HepG2 (cell line): ENCODE measurements around the gene HSP90AA1. TPM values are rescaled to one million over a fixed set of nuclear protein-coding genes. Genes with fewer than 3 reads are reported as not detected.

ENCODE experiments used
- CTCF ChIP-seq: sonication (generic); formaldehyde crosslinking; IDR thresholded peaks from 2 replicates; pipeline ENCODE4 v1.5.0; 2020; ENCODE audit warnings: mild to moderate bottlenecking, missing genetic modification reagents, moderate library complexity
- E2F2 ChIP-seq: sonication (generic); formaldehyde crosslinking; IDR thresholded peaks from 2 replicates; pipeline ENCODE4 v1.4.0; 2020; ENCODE audit warnings: missing genetic modification reagents, borderline replicate concordance
- ELF1 ChIP-seq: sonication (generic); formaldehyde crosslinking; IDR thresholded peaks from 2 replicates; pipeline ENCODE4 v1.4.0; 2020; ENCODE audit warnings: missing genetic modification reagents
- ELF4 ChIP-seq: sonication (generic); formaldehyde crosslinking; IDR thresholded peaks from 2 replicates; pipeline ENCODE4 v1.5.0; 2020; ENCODE audit warnings: missing genetic modification reagents, mild to moderate bottlenecking, moderate library complexity, borderline replicate concordance
- HCFC1 ChIP-seq: fragments of 150-350 bp; IDR thresholded peaks from 2 replicates; pipeline ENCODE4 v1.6.1; 2014; ENCODE audit warnings: low read depth, low read length
- HMGA1 ChIP-seq: sonication (generic); formaldehyde crosslinking; conservative IDR thresholded peaks from 2 replicates; pipeline ENCODE4 v1.4.0; 2020; ENCODE audit warnings: missing genetic modification reagents
- HNF4G ChIP-seq, 2 experiments: sonication (generic) in 1 of 2; formaldehyde crosslinking in 1 of 2; IDR thresholded peaks; 2 replicates each; pipeline versions ENCODE4 v1.4.0 to v1.6.1; 2011 to 2020; ENCODE audit warnings: borderline replicate concordance in 2 of 2, low read depth in 2 of 2, mild to moderate bottlenecking in 2 of 2, low read length in 1 of 2, missing genetic modification reagents in 1 of 2, moderate library complexity in 1 of 2
- NFYB ChIP-seq: sonication (generic); formaldehyde crosslinking; IDR thresholded peaks from 2 replicates; pipeline ENCODE4 v1.4.0; 2020; ENCODE audit warnings: missing genetic modification reagents
- REL ChIP-seq: sonication (generic); formaldehyde crosslinking; conservative IDR thresholded peaks from 2 replicates; pipeline ENCODE4 v1.8.0; 2022; ENCODE audit warnings: mild to moderate bottlenecking, missing genetic modification reagents, moderate library complexity
- SSRP1 ChIP-seq: IDR thresholded peaks from 2 replicates; pipeline ENCODE4 v1.6.1; 2016; ENCODE audit warnings: control low read depth
- TCF7 ChIP-seq: sonication (generic); IDR thresholded peaks from 2 replicates; pipeline ENCODE4 v1.6.1; 2016; ENCODE audit warnings: antibody characterized with exemption, low read depth
- ZNF33B ChIP-seq: sonication (generic); formaldehyde crosslinking; IDR thresholded peaks from 2 replicates; pipeline ENCODE4 v1.5.1; 2020; ENCODE audit warnings: mild to moderate bottlenecking, missing genetic modification reagents
- ZNF773 ChIP-seq: sonication (generic); formaldehyde crosslinking; IDR thresholded peaks from 2 replicates; pipeline ENCODE4 v1.4.0; 2020; ENCODE audit warnings: missing genetic modification reagents, borderline replicate concordance
- ZNF775 ChIP-seq: sonication (generic); formaldehyde crosslinking; IDR thresholded peaks from 2 replicates; pipeline ENCODE4 v1.4.0; 2020; ENCODE audit warnings: missing genetic modification reagents, mild to moderate bottlenecking, moderate library complexity, borderline replicate concordance
- ZNF781 ChIP-seq: sonication (generic); formaldehyde crosslinking; IDR thresholded peaks from 2 replicates; pipeline ENCODE4 v1.5.1; 2020; ENCODE audit warnings: borderline replicate concordance, mild to moderate bottlenecking, missing genetic modification reagents; ENCODE audit errors: not compliant biosample characterization
- ZNF788 ChIP-seq: sonication (generic); formaldehyde crosslinking; IDR thresholded peaks from 2 replicates; pipeline ENCODE4 v1.5.0; 2020; ENCODE audit warnings: mild to moderate bottlenecking, missing genetic modification reagents, borderline replicate concordance
- ZNF83 ChIP-seq: sonication (generic); formaldehyde crosslinking; IDR thresholded peaks from 2 replicates; pipeline ENCODE4 v1.4.0; 2020; ENCODE audit warnings: missing genetic modification reagents, mild to moderate bottlenecking, borderline replicate concordance
- ZNF839 ChIP-seq: sonication (generic); formaldehyde crosslinking; IDR thresholded peaks from 2 replicates; pipeline ENCODE4 v1.4.0; 2020; ENCODE audit warnings: missing genetic modification reagents, mild to moderate bottlenecking, borderline replicate concordance
- polyA plus RNA-seq, 8 experiments: library from polyadenylated mRNA; depleted of rRNA in 3 of 8; stranded (reverse) in 7 of 8; unstranded in 1 of 8; fragments of >200 nt; fragmentation: Illumina TruSeq in 4 of 8; extraction: Trizol in 4 of 8; gene quantifications; 2 replicates each; pipeline versions ENCODE4 v1.2.1 to v1.2.3, GENCODE V29; 2011 to 2016; ENCODE audit warnings: low read depth in 4 of 8, missing spikeins in 1 of 8, mixed read lengths in 1 of 8; ENCODE audit not compliant: insufficient read depth in 1 of 8
- total RNA-seq, 5 experiments: library from RNA; depleted of rRNA; stranded (reverse); fragments of >200 nt; fragmentation: Illumina TruSeq; extraction: Trizol; gene quantifications; 2 replicates each; pipeline ENCODE4 v1.2.3, GENCODE V29; 2016; ENCODE audit warnings: low read depth in 1 of 5
- TF ChIP-seq, protein P1 (sequence below): sonication (generic); formaldehyde crosslinking; IDR thresholded peaks from 2 replicates; pipeline ENCODE4 v1.8.0; 2022; ENCODE audit warnings: low read depth, missing genetic modification reagents

Gene HSP90AA1
- total and polyA plus RNA-seq, 2 of the 13 experiments (the other 11 are each of a cell fraction or from before 2014, with no cell fraction given): 262 to 636 TPM

GRCh38 chr14:102086972-102087761 lies at the start of gene HSP90AA1 (continued):
- peak; percentile 38 for TF ChIP-seq ELF1 (CRISPR knock-in tag)
- peak; percentile 16; the same call in 1 of the 2 replicates for TF ChIP-seq HNF4G (IDR thresholded peaks at IDR 0.05; ENCODE audit: borderline replicate concordance, low read depth, low read length)
- no peak for TF ChIP-seq HNF4G (CRISPR knock-in tag; IDR thresholded peaks at IDR 0.05; ENCODE audit: borderline replicate concordance, low read depth)
- TF ChIP-seq TCF7: no peak
- peak; percentile 41 for TF ChIP-seq CTCF (CRISPR knock-in tag)
- TF ChIP-seq, protein P1, sequence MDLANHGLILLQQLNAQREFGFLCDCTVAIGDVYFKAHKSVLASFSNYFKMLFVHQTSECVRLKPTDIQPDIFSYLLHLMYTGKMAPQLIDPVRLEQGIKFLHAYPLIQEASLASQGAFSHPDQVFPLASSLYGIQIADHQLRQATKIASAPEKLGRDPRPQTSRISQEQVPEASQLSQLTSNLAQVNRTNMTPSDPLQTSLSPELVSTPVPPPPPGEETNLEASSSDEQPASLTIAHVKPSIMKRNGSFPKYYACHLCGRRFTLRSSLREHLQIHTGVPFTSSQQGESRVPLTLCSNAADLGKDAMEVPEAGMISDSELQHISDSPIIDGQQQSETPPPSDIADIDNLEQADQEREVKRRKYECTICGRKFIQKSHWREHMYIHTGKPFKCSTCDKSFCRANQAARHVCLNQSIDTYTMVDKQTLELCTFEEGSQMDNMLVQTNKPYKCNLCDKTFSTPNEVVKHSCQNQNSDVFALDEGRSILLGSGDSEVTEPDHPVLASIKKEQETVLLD (CRISPR knock-in tag): 0 out of 2 replicates have a peak, but pooled peaks have one; percentile 29
- TF ChIP-seq E2F2: peak; percentile 70; the same call in 1 of the 2 replicates
- no peak for TF ChIP-seq HCFC1
- TF ChIP-seq ZNF839 (CRISPR knock-in tag): 0 out of 2 replicates have a peak, but pooled peaks have one; percentile 32
- peak; percentile 72; the same call in 1 of the 2 replicates for TF ChIP-seq ZNF33B (CRISPR knock-in tag)
- peak; percentile 46; the same call in 1 of the 2 replicates for TF ChIP-seq ZNF788 (CRISPR knock-in tag)
- no peak for TF ChIP-seq HMGA1 (CRISPR knock-in tag)
- TF ChIP-seq SSRP1 (CRISPR knock-in tag): no peak
- no peak for TF ChIP-seq NFYB
- no peak for TF ChIP-seq ZNF775 (CRISPR knock-in tag)
- no peak for TF ChIP-seq ZNF781 (CRISPR knock-in tag)
- TF ChIP-seq REL (CRISPR knock-in tag): no peak
- TF ChIP-seq ZNF773 (CRISPR knock-in tag): no peak; the same call in 1 of the 2 replicates
- TF ChIP-seq ELF4: no peak
- no peak; the same call in none of the 2 replicates for TF ChIP-seq ZNF83 (CRISPR knock-in tag)
